Lower leg skin (tissue), 3 donors: ENCODE results near the gene ENPP6.

Experiments
- POLR2A ChIP-seq, 2 donors: fragments of 450-650 bp; IDR thresholded peaks; one replicate each; pipeline ENCODE4 v1.6.1; 2016 to 2017; ENCODE audit warnings: antibody characterized with exemption in 2 of 2, mild to moderate bottlenecking in 1 of 2, moderate library complexity in 1 of 2
- TF ChIP-seq, protein P1 (sequence below), 3 donors: fragments of 450-650 bp; IDR thresholded peaks; one replicate each; pipeline ENCODE4 v1.5.1; 2016; ENCODE audit warnings: antibody characterized with exemption in 3 of 3, mild to moderate bottlenecking in 3 of 3, moderate library complexity in 2 of 3

GRCh38 chr4:184191267-184191666, 26.4 kb downstream of the ENPP6 start:
- TF ChIP-seq, protein P1, sequence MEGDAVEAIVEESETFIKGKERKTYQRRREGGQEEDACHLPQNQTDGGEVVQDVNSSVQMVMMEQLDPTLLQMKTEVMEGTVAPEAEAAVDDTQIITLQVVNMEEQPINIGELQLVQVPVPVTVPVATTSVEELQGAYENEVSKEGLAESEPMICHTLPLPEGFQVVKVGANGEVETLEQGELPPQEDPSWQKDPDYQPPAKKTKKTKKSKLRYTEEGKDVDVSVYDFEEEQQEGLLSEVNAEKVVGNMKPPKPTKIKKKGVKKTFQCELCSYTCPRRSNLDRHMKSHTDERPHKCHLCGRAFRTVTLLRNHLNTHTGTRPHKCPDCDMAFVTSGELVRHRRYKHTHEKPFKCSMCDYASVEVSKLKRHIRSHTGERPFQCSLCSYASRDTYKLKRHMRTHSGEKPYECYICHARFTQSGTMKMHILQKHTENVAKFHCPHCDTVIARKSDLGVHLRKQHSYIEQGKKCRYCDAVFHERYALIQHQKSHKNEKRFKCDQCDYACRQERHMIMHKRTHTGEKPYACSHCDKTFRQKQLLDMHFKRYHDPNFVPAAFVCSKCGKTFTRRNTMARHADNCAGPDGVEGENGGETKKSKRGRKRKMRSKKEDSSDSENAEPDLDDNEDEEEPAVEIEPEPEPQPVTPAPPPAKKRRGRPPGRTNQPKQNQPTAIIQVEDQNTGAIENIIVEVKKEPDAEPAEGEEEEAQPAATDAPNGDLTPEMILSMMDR (IDR thresholded peaks at IDR 0.05) = no peak
- no peak for TF ChIP-seq POLR2A (IDR thresholded peaks at IDR 0.05)
